Stimulated activated CD4-positive, alpha-beta T cell treated with anti-CD3 and anti-CD28 coated beads, TNF-alpha, amount 100 ng/mL, for 1 hour (primary cell): Measurements from ENCODE around the gene BLVRB.
"Not testable (repeated sequence)": the region's sequence is repeated elsewhere in the genome, so short reads cannot be mapped to it uniquely, and the experiment has no call there.

Experiments used
- DNase-seq, 3 donors: peaks; one replicate each; pipeline ENCODE4 v3.0.0-alpha.2; 2020; ENCODE audit warnings: low read depth in 3 of 3, low spot score in 1 of 3

Gene BLVRB

GRCh38 chr19:40423938-40424337 lies 41.6 kb downstream of the BLVRB start:
- no peak for DNase-seq

- no peak for DNase-seq
Observed at GRCh38 chr19:40422748-40423566, 42.6 kb downstream of the BLVRB start.

GRCh38 chr19:40421993-40422747 lies 43.4 kb downstream of the BLVRB start:
- DNase-seq = no peak

GRCh38 chr19:40420766-40421765 lies 44.5 kb downstream of the BLVRB start:
- DNase-seq = peak in 2 of 3 donors; percentile 44 to 60

- DNase-seq = no peak
Observed at GRCh38 chr19:40420451-40420765, 45.1 kb downstream of the BLVRB start.

- no peak for DNase-seq
Observed at GRCh38 chr19:40419780-40420179, 45.8 kb downstream of the BLVRB start.

GRCh38 chr19:40419066-40419612 lies 46.4 kb downstream of the BLVRB start:
- DNase-seq = no peak

- DNase-seq = no peak
Observed at GRCh38 chr19:40418040-40418439, 47.5 kb downstream of the BLVRB start.

- no peak for DNase-seq
Observed at GRCh38 chr19:40417643-40417981, 47.9 kb downstream of the BLVRB start.

- no peak for DNase-seq
Observed at GRCh38 chr19:40416918-40417642, 48.5 kb downstream of the BLVRB start.

- DNase-seq = no peak
Observed at GRCh38 chr19:40415768-40416167, 49.8 kb downstream of the BLVRB start.

GRCh38 chr19:40414542-40415535 lies 50.7 kb downstream of the BLVRB start:
- no peak for DNase-seq

GRCh38 chr19:40413291-40413845 lies 52.2 kb downstream of the BLVRB start, which contains the start of gene PRX:
TSS of gene PRX (minus strand) at chr19:40413378. CDS start at chr19:40407932, 5,446 bp downstream.
- DNase-seq = no peak

- DNase-seq = no peak
Observed at GRCh38 chr19:40412866-40413265, 52.7 kb downstream of the BLVRB start.

GRCh38 chr19:40411958-40412499 lies 53.5 kb downstream of the BLVRB start:
- DNase-seq = no peak

GRCh38 chr19:40411125-40411842 lies 54.3 kb downstream of the BLVRB start:
- no peak for DNase-seq

- DNase-seq = no peak
Observed at GRCh38 chr19:40410030-40410389, 55.5 kb downstream of the BLVRB start.

GRCh38 chr19:40408598-40408925 lies 57.0 kb downstream of the BLVRB start:
- DNase-seq = not testable (repeated sequence)
